Left kidney (tissue), 1 donor: Measurements from ENCODE around the gene PDZD8. TPM values are rescaled to one million over a fixed set of nuclear protein-coding genes. Genes with fewer than 3 reads are reported as not detected.

Experiments
- polyA plus RNA-seq: library from polyadenylated mRNA; unstranded; fragments of 120-200 nt; gene quantifications from one replicate; pipeline ENCODE4 v1.2.1, GENCODE V29; 2013; ENCODE audit not compliant: insufficient read length

Gene PDZD8
- polyA plus RNA-seq, 1 donor = 48.4 TPM

Other genes starting within 250 kb of the PDZD8 start
- not detected for gene VAX1, start 237.2 kb downstream of the PDZD8 start, polyA plus RNA-seq
- gene KCNK18, start 178.0 kb downstream of the PDZD8 start, polyA plus RNA-seq = not detected
- 1.00 TPM for gene SLC18A2, start 134.3 kb downstream of the PDZD8 start, polyA plus RNA-seq
- gene EMX2, start 167.3 kb upstream of the PDZD8 start, polyA plus RNA-seq = 177 TPM